Activated T-cell treated with anti-CD3 and anti-CD28 coated beads, Interleukin-2, amount 50 U/mL, for 48 hours (primary cell): Measurements from ENCODE around the gene PTPN18.
"Not testable (repeated sequence)": the region's sequence is repeated elsewhere in the genome, so short reads cannot be mapped to it uniquely, and the experiment has no call there.

Source experiments
- DNase-seq, 2 experiments: peaks; one replicate each; pipeline ENCODE4 v3.0.0-alpha.2; 2020

Gene PTPN18, protein sequence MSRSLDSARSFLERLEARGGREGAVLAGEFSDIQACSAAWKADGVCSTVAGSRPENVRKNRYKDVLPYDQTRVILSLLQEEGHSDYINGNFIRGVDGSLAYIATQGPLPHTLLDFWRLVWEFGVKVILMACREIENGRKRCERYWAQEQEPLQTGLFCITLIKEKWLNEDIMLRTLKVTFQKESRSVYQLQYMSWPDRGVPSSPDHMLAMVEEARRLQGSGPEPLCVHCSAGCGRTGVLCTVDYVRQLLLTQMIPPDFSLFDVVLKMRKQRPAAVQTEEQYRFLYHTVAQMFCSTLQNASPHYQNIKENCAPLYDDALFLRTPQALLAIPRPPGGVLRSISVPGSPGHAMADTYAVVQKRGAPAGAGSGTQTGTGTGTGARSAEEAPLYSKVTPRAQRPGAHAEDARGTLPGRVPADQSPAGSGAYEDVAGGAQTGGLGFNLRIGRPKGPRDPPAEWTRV

DNA sequence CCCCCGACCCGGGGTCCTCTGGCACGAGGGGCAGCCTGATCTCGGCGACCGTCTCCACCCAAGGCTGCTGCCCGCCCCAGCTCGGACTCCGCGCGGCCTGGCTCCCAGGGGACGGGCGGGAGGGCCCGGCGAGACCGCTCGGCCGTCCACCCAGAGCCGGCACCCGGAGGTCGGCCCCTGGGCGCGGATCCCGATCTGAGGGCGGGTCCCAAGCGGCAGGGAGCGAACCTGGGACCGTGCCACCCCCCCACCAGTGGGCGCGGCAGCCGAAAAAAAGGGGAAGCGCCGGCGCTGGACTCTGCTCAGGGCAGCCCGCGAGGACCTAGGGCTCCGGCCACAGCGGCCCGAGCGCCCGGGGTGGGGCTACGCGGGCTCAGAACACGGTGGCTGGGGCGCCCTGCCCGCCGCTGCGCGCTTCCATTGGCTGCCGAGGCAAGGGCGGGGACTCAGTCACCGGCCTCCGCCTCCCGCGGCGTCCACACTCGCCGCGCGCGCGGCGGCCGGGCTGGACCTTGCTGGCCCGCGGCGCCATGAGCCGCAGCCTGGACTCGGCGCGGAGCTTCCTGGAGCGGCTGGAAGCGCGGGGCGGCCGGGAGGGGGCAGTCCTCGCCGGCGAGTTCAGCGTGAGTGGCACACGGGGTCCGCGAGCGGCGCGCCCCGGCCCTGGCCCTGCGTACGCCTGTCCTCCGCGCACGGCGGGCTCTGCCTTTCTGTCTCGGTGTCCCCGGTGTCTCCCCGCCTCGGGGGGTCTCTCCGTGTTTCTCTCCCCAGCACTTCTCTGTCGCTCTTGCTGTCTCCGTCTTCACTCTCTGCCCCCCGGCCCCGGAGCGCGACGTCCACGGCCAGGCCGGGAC, at the start of gene PTPN18:
Gene PTPN18, plus strand, starts transcription at position 479 of the 854 bp plus-strand sequence. Its CDS starts 52 bp downstream, at position 531.
- DNase-seq: peak; percentile 75 to 80

DNA sequence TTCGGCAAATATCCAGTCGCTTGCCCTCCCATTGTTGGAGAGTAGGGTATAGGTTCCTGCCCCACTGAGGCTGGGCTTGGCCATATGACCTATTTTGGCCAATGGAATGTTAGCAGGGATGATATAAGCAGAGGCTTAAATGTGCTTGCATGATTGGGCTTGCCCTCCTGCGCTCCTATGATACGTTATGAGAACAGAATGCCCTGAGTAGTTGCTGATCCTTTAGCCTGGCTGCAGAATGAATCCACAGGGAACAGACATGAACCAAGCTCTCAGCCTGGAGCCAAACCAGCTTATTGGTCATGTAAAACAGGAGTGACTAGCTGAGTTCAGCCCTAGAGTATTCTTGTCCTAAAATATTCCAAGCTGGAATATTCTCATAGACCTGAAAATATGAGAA, 48.0 kb upstream of the PTPN18 start:
- no peak for DNase-seq

DNA sequence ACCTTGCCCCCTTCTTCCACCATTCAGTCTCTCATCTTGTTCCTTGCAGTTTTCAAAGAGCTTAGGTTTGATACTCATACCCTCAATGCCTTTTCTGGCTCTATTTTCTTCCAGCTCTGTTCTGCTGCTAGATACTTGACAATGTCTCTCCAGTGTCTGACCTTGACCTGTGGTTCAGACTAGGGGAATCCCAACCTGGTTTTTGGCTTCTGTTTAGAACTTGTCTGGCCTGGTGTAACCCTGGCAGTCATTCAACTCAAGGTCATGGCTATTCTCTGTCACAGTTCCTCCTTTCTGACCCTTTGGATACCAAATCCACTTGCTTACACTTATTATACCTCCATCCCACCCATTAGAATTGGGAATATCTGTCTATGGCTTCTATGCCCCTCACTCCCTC, 45.0 kb upstream of the PTPN18 start:
- DNase-seq: no peak

DNA sequence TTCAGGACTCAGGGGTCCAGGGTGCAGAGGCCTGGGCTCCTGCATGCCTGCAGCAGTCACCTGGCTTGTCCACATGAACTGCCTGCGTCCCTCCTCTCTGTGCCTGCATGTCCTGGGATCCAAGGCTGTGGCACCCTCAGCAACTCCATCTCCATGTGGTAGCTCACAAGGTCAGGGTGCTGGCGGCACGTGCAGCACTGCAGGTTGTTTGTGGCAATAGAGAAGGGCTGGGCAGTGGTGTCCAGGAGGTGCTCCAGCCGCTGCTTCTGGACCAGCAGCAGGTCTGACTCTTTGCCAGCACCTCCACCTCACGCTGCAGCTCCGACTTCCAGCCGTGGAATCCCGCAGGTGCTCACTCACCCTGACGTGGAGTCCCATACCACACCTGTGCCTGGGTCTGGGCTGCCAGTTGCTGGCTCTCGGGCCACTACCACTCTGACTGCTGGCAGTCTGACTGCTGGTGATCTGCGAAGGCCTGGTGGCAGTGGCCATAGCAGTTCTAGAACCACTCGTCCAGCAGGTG, 42.0 kb upstream of the PTPN18 start:
- no peak for DNase-seq

DNA sequence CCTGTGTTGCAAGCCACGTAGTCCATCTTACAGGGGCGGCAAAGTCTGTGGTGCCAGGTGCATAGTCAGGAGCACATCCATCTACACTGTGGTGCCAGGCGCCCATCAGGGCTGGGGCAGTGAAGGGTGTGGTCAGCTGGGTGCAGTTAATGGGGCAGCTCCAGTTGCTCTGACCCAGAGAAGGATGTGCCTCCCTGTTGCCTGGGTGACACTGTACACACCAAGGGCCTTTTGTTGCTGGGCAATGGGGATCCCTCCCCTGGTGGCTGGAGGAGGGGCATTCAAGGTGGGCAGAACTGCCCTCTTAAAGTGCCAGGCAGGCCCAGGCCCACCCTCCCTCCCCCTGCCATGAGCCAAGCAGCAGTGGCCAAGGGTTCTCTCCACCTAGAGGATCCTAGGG, 41.5 kb upstream of the PTPN18 start:
- no peak for DNase-seq

DNA sequence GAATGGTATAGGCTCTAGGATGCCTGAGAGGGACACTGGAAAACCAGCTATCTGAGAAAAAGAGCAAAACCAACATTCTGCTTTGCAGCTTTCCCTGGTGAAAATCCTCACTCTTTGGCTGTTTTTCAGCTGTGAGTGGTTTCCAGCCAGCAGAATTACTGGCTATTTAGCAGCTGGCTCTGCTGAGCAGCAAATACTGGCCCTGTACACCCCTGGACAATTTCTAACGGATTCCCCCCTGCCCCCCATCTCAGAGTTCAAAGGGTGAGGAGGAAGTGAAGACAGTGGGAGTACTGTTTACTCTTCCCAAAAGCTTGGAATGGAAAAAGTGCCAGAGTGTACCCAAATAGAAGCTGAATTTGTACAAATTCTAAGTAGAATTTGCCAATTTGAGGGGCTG, 39.3 kb upstream of the PTPN18 start:
- no peak for DNase-seq

DNA sequence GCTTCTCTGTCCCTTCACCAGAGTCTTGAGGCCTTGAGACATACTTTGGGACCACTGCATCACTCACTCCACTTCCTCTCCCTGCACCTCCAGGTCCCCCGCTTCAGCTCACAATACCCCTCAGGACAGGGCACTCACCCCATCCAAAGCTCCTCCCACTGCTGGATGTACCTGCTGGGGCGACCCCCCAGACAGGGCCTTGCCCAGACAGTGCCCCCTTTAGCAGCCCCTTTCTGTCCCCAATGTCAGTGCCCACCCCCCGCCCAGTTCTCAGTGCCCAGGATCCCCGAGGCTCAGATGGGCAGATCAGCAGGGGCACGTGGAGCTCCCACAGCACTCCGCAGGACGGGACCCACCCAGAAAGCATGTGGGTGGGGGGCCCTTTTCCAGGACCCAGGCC, 37.0 kb upstream of the PTPN18 start:
- no peak for DNase-seq

DNA sequence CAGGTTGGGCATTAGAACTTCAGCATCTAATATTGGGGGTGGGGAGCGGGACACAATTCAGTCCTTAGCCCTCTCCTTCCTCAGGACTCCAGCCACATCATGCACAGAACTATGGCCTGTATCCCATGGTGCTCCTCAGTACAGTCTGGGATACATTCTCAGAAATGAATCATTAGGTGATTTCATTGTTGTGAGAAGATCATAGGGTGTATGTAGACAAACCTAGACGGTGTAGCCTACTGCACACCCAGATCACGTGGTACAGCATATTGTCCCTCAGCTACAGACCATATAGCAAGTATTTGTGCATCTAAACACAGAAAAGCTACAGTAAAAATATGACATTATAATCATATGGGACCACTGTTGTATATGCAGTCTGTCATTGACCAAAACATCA, 36.3 kb upstream of the PTPN18 start:
- no peak for DNase-seq

DNA sequence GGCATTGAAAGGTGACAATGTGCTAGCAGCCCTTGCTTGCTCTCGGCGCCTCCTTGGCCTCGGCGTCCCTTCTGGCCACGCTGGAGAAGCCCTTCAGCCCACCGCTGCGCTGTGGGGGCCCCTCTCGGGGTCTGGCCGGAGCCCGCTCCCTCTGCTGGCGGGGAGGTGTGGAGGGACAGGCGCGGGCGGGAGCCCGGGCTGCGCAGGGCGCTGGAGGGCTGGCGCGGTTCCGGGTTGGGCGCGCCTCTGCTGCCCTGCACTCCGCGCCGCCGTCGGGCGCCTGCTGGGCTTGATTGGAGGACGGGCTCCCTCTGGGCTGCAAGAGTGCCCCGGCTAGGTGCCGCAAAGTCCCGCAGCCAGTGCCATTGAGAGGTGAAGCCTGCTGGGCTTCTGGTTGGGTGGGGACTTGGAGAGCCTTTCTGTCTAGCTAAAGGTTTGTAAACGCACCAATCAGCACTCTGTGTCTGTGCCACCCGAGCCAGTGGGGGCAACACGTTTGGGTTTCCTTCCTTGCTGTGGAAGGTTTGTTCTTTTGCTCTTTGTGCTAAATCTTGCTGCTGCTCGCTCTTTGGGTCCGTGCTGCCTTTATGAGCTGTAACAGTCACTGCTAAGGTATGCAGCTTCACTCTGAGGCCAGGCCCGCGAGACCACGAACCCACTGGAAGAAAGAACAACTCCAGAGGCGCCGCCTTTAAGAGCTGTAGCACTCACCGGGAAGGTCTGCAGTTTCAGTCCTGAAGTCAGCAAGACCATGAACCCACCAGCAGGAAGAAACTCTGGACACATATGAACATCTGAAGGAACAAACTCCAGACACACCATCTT, 27.9 kb upstream of the PTPN18 start:
- DNase-seq: no peak

DNA sequence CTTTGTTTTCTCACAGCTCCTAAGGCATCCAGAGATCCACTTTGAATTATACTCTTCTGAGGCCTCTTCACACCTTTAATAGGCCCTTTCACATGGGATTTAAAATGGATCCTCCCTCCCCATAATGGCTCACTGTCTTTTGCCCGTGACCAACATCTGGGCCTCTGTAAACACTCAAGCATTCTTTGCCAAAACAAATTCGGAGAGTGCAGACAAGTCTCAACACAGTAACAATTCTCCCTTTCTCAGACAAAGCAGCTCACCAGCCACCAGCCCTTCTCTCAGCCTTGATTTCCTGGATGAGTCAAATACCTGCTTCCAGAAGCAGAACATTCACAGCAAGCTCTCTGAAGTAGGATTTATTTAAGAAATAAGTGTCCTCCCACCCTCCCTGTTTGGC, 27.1 kb upstream of the PTPN18 start:
- DNase-seq: no peak

DNA sequence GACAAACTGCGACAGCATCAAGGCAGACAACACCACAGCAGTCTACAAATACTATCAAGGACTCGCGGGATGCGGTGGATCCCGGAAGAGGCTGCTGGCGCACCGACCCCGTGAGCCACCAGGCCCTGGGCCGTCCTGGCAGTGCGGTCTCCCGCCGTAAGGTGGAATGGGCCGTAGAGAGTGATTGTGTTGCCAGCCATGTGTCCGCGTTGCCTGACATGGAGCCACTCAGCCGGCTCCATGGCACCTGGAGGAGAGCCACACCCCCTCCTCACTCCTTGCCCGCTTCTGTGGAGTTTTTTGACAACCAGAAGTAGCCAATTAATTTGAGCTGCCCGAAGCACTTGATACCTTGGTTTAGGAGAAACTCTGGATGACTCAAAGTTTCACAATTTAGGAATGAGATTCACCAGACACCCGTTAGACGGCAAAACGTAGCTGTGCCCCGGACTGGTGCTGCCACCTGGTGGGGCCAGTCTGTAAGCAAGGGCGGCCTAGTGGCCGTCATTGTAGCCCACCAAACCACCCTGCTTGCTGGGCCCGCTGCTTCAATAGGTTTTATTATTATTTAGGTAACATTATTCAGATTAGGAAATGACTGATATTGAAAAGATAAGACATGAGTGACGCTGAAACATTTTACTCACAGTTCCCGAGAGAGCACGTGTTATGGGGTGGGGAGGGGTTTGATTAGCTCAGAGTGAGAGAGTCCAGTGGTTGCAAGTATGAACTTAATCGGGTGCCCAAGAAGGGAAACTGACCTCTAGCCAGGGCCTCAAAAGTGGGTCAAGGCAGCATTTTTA, 23.4 kb upstream of the PTPN18 start:
- DNase-seq: peak; percentile 82 to 84

DNA sequence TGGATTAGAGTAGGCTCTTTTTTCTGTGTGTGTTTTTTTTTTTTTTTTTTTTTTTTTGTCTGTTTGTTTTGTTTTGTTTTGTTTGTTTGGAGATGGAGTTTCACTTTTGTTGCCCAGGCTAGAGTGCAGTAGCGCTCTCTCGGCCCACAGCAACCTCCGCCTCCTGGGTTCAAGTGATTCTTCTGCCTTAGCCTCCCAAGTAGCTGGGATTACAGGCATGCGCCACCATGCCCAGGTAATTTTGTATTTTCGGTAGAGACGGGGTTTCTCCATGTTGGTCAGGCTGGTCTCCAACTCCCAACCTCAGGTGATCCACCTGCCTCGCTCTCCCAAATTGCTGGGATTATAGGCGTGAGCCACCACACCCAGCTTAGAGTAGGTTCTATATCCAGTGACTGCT, 22.6 kb upstream of the PTPN18 start:
- not testable (repeated sequence) for DNase-seq

DNA sequence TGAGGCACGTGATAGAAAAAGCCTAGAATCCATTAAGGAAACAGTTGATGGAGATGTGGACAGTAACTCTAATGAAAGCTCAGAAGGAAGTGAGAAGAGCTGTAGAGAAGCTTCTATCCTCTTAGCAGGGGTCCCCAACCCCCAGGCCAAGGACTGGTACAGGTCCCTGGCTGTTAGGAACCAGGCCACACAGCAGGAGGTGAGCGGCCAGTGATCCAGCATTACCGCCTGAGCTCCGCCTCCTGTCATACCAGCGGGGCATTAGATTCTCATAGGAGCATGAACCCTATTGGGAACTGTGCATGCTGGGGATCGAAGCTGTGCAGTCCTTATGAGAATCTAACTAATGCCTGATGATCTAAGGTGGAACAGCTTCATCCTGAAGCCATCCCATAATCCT, 21.8 kb upstream of the PTPN18 start:
- no peak for DNase-seq

DNA sequence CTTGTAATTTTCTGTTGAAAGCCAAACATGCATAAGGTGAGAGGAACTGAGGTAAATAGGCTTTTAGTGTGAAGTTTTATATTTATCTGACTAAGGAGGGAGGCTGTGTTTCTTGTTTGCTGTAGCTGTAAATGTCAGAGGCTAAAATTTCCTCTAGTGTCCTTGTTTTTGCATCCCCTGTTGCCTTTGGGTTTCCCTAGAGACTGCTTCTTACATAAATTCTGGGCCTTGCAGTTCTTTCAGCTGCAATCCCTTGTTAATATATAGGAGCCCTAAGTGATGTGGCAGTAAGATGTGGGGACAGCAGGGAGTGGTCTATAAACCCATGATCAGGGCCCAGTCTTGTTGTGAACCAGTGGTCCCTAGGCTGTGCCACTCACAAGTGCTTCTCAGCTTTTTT, 20.6 kb upstream of the PTPN18 start:
- no peak for DNase-seq

DNA sequence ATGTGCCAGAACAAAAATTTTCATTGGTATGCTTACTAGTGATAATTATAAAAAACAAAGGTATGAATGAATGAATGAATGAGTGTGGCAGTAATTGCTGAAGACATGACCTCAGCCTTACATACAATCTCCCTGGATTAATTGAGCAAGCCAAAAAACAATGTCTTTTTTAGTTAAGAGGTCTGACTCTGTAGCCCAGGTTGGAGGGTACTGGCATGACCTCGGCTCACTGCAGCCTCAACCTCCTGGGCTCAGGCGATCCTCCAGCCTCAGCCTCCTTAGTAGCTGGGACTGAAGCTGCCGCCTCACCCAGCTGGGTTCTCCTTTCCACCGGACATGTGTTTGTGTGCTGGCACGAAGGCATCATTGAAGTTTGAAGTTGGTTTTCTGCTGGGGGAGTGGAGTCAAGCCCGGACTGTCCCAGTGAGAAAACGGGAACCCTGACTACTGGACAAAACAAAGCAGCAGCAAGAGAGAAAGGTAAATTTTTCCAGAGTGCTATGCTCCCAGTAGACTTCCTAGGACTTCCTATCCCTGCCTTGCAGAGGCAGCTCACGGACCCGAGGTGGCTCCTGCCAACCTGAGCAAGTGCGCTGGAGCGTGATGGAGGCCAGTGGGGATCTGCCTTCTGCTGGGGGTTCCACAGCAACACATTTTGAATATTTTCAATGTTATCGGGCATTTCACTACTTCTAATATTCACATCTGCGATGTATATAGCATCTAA, 19.5 kb upstream of the PTPN18 start:
- no peak for DNase-seq

DNA sequence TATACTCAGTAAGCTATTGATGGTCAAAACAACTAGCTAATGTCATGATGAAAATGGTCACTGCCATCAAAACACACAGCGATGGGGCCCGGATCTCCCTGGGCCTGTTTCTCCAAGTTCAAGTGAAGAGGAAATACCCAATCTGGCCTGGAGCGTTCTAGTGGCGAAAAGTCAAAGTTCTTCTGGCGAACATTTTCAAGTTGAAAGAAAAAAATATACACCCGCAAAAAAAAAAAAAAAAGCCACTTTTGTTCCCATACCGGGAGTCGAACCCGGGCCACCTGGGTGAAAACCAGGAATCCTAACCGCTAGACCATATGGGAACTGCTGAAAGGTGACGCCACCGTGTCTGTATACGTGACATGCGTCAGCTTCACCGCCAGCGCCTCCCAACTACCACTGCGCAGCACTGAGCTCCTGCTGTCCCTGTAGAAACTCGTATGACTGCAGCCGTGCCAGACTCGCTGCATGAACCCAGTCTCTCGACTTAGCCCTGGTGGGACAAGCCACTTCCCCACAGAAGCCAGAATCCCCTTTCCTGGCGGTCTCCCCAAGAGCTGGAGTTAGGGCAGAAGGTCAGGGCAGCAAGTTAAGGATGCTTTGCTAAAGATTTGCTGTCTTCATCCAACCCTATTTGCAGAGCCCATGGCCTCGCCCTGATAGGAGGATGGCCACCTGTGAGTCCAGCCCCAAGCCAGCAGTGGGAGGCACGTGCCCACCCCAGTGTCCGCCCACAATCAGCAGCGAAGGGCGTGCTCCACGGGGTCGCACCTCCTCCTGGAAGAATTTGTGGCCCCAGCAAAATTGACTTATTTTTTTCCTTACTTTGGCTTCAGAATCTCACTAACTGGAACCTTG, 18.8 kb upstream of the PTPN18 start:
- DNase-seq: peak; percentile 68 to 77

DNA sequence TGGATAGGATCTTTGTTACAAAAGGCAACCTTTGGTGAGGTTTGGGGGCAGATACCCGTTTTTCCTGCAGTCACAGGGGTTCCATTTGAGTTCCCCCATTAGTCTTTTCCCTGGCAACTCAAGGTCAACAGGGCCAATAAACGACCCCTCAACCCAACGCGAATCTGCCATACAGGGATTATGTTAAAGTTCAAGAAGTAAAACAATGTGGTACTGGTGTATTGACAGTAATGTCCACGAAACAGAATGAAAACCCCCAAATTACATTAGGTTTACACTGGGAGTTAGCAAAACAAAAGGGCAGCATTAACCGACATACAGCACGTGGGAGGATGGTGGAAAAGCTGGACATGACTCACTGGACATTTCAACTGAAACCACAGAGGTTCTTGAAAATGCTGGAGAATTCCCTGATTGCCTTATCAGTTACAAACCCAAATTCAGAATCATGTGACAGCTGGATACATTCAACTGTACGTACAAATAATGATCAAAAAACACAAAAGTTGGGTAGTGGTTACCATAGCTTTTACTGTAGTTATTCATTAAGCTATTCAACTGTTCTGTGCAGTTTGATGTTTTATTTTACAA, 18.0 kb upstream of the PTPN18 start:
- no peak for DNase-seq

DNA sequence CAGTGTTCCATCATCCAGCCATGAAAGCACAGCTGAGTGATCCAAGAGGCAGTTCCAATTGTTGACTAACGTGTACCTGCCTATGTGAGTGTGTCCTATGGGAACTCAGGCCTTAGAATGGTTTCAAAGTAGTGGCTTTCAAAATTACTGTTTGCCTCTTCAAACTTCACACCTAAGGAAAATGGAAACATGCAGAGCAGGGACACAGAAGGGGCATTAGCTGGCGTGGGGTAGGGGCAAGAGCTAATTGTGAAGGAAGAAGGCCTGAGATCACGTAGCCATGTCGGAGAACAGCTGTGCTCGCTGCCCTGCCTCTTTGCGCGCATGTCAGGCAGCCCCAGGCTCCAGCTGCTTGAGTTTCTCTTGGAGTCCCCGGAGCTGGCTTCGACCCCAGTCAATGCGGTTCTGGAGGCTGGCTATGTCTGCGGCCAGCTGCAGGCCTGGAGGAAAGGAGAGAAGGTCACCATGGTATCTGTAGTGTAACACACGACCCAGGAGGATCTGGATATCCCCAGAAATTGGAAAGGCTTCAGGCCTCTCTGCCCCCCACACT, 17.0 kb upstream of the PTPN18 start:
- DNase-seq: no peak
